B cell (primary cell): Measurements from ENCODE around the gene PHC2. TPM values are rescaled to one million over a fixed set of nuclear protein-coding genes. Genes with fewer than 3 reads are reported as not detected.

Experiments used
- ATAC-seq: fragments of 200-7000 bp; cut with Tn5 transposase; one replicate; pipeline ENCODE4 v1.10.0; 2021; ENCODE audit warnings: low read depth, mild to moderate bottlenecking, moderate number of reproducible peaks, moderate library complexity
- CTCF ChIA-PET: fragments of 350-600 bp; sonication (Branson Sonifier 250); formaldehyde crosslinking; loops from one replicate; lab custom pipeline; 2021; ENCODE audit warnings: antibody characterized with exemption, inconsistent platforms; lab: Charles Lee
- POLR2A ChIA-PET: fragments of 350-600 bp; sonication (Branson Sonifier 250); formaldehyde crosslinking; loops from one replicate; lab custom pipeline; 2021; ENCODE audit warnings: antibody characterized with exemption; lab: Charles Lee
- DNase-seq: peaks from one replicate; pipeline ENCODE4 v3.0.0; 2013
- H2AFZ ChIP-seq: 2 replicates; pipeline ENCODE4 v1.6.1; 2012; ENCODE audit warnings: mild to moderate bottlenecking, low read depth, low read length; ENCODE audit not compliant: insufficient read depth, poor library complexity, severe bottlenecking
- H3K27ac ChIP-seq, 2 donors: 1 replicate in 1 of 2; 2 replicates in 1 of 2; pipeline ENCODE4 v1.5.1; 2012 to 2013; ENCODE audit warnings: low read length in 2 of 2, mild to moderate bottlenecking in 2 of 2, moderate library complexity in 1 of 2
- H3K27me3 ChIP-seq, 4 experiments: fragments of 200-600 bp in 1 of 4; sonication (generic) in 1 of 4; replicated peaks in 1 of 4; 1 replicate in 2 of 4; 2 replicates in 2 of 4; pipeline versions ENCODE4 v1.6.1 to v1.7.0; 2013 to 2016; ENCODE audit warnings: low read length in 3 of 4, mild to moderate bottlenecking in 2 of 4, mixed read lengths in 1 of 4, moderate library complexity in 1 of 4; ENCODE audit not compliant: insufficient read depth in 4 of 4, control insufficient read depth in 3 of 4; ENCODE audit errors: control extremely low read depth in 1 of 4
- H3K36me3 ChIP-seq, 2 experiments: replicated peaks in 1 of 2; 1 replicate in 1 of 2; 2 replicates in 1 of 2; pipeline versions ENCODE4 v1.6.1 to v1.7.1; 2013; ENCODE audit warnings: low read length in 1 of 2; ENCODE audit not compliant: insufficient read depth in 2 of 2, control insufficient read depth in 1 of 2; ENCODE audit errors: control extremely low read depth in 1 of 2, extremely low read depth in 1 of 2
- H3K4me1 ChIP-seq, 2 donors: fragments of 200-600 bp in 1 of 2; sonication (generic) in 1 of 2; 1 replicate in 1 of 2; 2 replicates in 1 of 2; pipeline versions ENCODE4 v1.5.1 to v1.6.1; 2013 to 2017; ENCODE audit warnings: low read length in 2 of 2; ENCODE audit not compliant: control insufficient read depth in 2 of 2, insufficient read depth in 2 of 2
- H3K4me2 ChIP-seq: replicated peaks from 2 replicates; pipeline ENCODE3; 2012; ENCODE audit warnings: mild to moderate bottlenecking, low read depth, low read length; ENCODE audit not compliant: poor library complexity, severe bottlenecking
- H3K4me3 ChIP-seq, 5 experiments: fragments of 200-600 bp in 1 of 5; sonication (generic) in 1 of 5; 1 replicate in 3 of 5; 2 replicates in 2 of 5; pipeline versions ENCODE4 v1.5.1 to v1.7.0; 2011 to 2016; ENCODE audit warnings: low read length in 4 of 5, mild to moderate bottlenecking in 4 of 5, low read depth in 2 of 5, control low read depth in 1 of 5, moderate library complexity in 1 of 5; ENCODE audit not compliant: insufficient read depth in 1 of 5; ENCODE audit errors: control extremely low read depth in 1 of 5, extremely low read depth in 1 of 5
- H3K79me2 ChIP-seq: fragments of 200-600 bp; sonication (generic); one replicate; pipeline ENCODE4 v1.6.0; 2016; ENCODE audit warnings: low read length; ENCODE audit not compliant: control insufficient read depth, insufficient read depth
- H3K9ac ChIP-seq: fragments of 200-600 bp; sonication (generic); 2 replicates; pipeline ENCODE4 v1.6.1; 2017; ENCODE audit warnings: mild to moderate bottlenecking, low read length, moderate library complexity
- H3K9me3 ChIP-seq, 3 donors: one replicate each; pipeline versions ENCODE4 v1.6.1 to v1.7.1; 2013; ENCODE audit warnings: low read length in 2 of 3; ENCODE audit not compliant: control insufficient read depth in 2 of 3, insufficient read depth in 1 of 3; ENCODE audit errors: control extremely low read depth in 1 of 3
- H4K20me1 ChIP-seq: 2 replicates; pipeline ENCODE4 v1.6.0; 2012; ENCODE audit warnings: mild to moderate bottlenecking, low read length; ENCODE audit not compliant: insufficient read depth, control insufficient read depth, poor library complexity, severe bottlenecking
- H3K27ac Mint-ChIP-seq: one replicate; pipeline ENCODE4 v1.8.0; 2021; ENCODE audit warnings: mixed read lengths
- H3K27me3 Mint-ChIP-seq: one replicate; pipeline ENCODE4 v1.8.0; 2021; ENCODE audit warnings: mixed read lengths
- H3K4me1 Mint-ChIP-seq: one replicate; pipeline ENCODE4 v1.8.0; 2021; ENCODE audit warnings: mixed read lengths
- H3K4me3 Mint-ChIP-seq: one replicate; pipeline ENCODE4 v1.8.0; 2021; ENCODE audit warnings: mixed read lengths
- H3K9me3 Mint-ChIP-seq: one replicate; pipeline ENCODE4 v1.8.0; 2022; ENCODE audit warnings: mixed read lengths; ENCODE audit not compliant: insufficient read depth
- CTCF ChIP-seq: fragments of 200-600 bp; IDR thresholded peaks from one replicate; pipeline ENCODE4 v1.8.0; 2022; ENCODE audit warnings: antibody characterized with exemption, mild to moderate bottlenecking
- EZH2 ChIP-seq: IDR thresholded peaks from 2 replicates; pipeline ENCODE4 v1.6.1; 2012; ENCODE audit warnings: borderline replicate concordance, low read depth, mild to moderate bottlenecking, moderate library complexity, low read length; ENCODE audit not compliant: insufficient read depth, poor library complexity, severe bottlenecking
- WGBS: methylation state at CpG from one replicate; pipeline ENCODE4 v1.1.5; 2013; ENCODE audit warnings: missing lambda C conversion rate; ENCODE audit not compliant: insufficient coverage; 5-methylcytosine and 5-hydroxymethylcytosine counted together
- intact Hi-C: fragments of 100-400 bp; cut with micrococcal nuclease; formaldehyde crosslinking; loops from one replicate; pipeline ENCODE4 v1.10.0; 2022
- polyA plus RNA-seq: library from polyadenylated mRNA; depleted of rRNA; stranded (reverse); fragments of >200 nt; gene quantifications from 2 replicates; pipeline ENCODE4 v1.2.3, GENCODE V29; 2012
- total RNA-seq, 2 donors: library from RNA; stranded (reverse); fragments of 120-200 nt in 1 of 2; gene quantifications; 1 replicate in 1 of 2; 2 replicates in 1 of 2; pipeline versions ENCODE4 v1.2.3 to v1.2.4, GENCODE V29; 2013 to 2022

PHC2 gene
- total and polyA plus RNA-seq, 2 donors (not counting 1 experiment from before 2014, with no cell fraction given), result 23.1 to 23.4 TPM

DNA sequence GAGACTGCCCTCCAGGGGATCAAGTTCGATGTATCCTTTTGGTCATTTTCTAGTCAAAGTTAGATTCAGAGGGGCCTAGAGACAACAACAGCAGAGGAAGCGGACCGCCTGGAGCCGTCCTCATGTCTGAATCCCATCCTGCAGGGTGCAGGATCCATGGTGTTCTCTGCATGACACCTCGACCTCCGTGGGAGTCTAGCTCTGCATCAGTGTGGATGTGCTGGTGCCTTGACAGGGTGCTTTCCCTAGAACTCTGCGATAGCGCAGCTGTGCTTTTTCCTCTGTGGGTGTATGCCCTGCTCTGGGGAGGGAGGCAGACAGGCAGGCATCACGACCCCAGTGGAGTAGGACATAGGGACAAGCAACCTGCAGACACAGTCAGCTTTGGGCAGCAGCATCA, 61.8 kb downstream of the PHC2 start:
- intact Hi-C loops, result no loop called here
- no peak overlapping the region for H3K27ac ChIP-seq
- H3K27me3 ChIP-seq, result peaks cover 0 to 10% (median 3%) of the 10 kb centered on the region in 4 experiments
- Mint-ChIP-seq H3K27ac (no peak overlapping the region), H3K27me3 (peaks cover 22% of the 10 kb centered on the region), H3K4me1 (no peaks in the 10 kb centered on the region), H3K9me3 (no peaks in the 10 kb centered on the region), H3K4me3 (no peak overlapping the region)
- ChIA-PET POLR2A (no interaction called here), CTCF (interaction anchor here (1.1 to 10.4 kb wide), 4 partner anchors 65 to 256 kb away, joined by 3 to 148 read pairs (median 22); partner anchors contain the start of gene ZSCAN20)
- no peak overlapping the region for H3K4me2 ChIP-seq
- TF ChIP-seq CTCF, result no peak
- no peak for TF ChIP-seq EZH2
- H3K4me3 ChIP-seq, result no peak overlapping the region
- no peak for ATAC-seq
- H3K9me3 ChIP-seq, result no peaks in the 10 kb centered on the region
- peaks cover 4 to 5% of the 10 kb centered on the region in 2 donors for H3K4me1 ChIP-seq
- no peaks in the 10 kb centered on the region for H3K79me2 ChIP-seq
- H3K36me3 ChIP-seq, result no peaks in the 10 kb centered on the region
- H3K9ac ChIP-seq, result no peak overlapping the region
- no peak for DNase-seq
- 86% methylated on average over 9 of the region's 9 CpGs for WGBS
- H2AFZ ChIP-seq, result no peak overlapping the region
- no peaks in the 10 kb centered on the region for H4K20me1 ChIP-seq

- H3K9me3 Mint-ChIP-seq, result no peaks in the 10 kb centered on the region
- H3K4me1 Mint-ChIP-seq, result no peaks in the 10 kb centered on the region
- Histone ChIP-seq H3K36me3 (no peaks in the 10 kb centered on the region), H4K20me1 (no peaks in the 10 kb centered on the region), H3K9me3 (no peaks in the 10 kb centered on the region), H2AFZ (no peak overlapping the region), H3K27ac (no peak overlapping the region), H3K4me3 (no peak overlapping the region), H3K27me3 (peaks cover 0 to 10% (median 3%) of the 10 kb centered on the region in 4 experiments), H3K79me2 (no peaks in the 10 kb centered on the region), H3K9ac (no peak overlapping the region), H3K4me2 (no peak overlapping the region), H3K4me1 (peaks cover 4 to 5% of the 10 kb centered on the region in 2 donors)
- TF ChIP-seq CTCF (no peak), EZH2 (no peak)
- intact Hi-C loops, result loop anchor here (1.0 kb wide), 1 partner anchor 102 kb away; no protein-coding TSS in a partner anchor
- ChIA-PET POLR2A (no interaction called here), CTCF (interaction anchor here (0.6 to 10.4 kb wide), 5 partner anchors 14 to 255 kb away, joined by 3 to 148 read pairs (median 6); partner anchors contain the start of gene ZSCAN20)
- DNase-seq (no peak), ATAC-seq (no peak)
- peaks cover 20% of the 10 kb centered on the region for H3K27me3 Mint-ChIP-seq
- H3K27ac Mint-ChIP-seq, result no peak overlapping the region
- no peak overlapping the region for H3K4me3 Mint-ChIP-seq
- WGBS, result 88% methylated on average over 11 of the region's 15 CpGs
Observed at GRCh38 chr1:33368431-33368830, 62.5 kb downstream of the PHC2 start.
